HCT116 (cell line): ENCODE data around the gene ARHGDIA. TPM values are rescaled to one million over a fixed set of nuclear protein-coding genes. Genes with fewer than 3 reads are reported as not detected.

Source experiments
- ATAC-seq: fragments of 200-7000 bp; cut with Tn5 transposase; 2 replicates; pipeline ENCODE4 v1.9.1; 2020; ENCODE audit warnings: mild to moderate bottlenecking, moderate library complexity
- BruUV-seq: library from RNA; stranded (reverse); fragments of 400-500 nt; replicated peaks from 2 replicates; lab custom pipeline; 2021; lab: Mats Ljungman, UMichigan
- CTCF ChIA-PET: fragments of 300-600 bp; sonication (Branson Sonifier 250); formaldehyde crosslinking; loops from one replicate; lab custom pipeline; 2021; ENCODE audit warnings: antibody characterized with exemption; lab: Charles Lee
- POLR2A ChIA-PET: fragments of 300-600, 350-600 bp; sonication (Branson Sonifier 250); formaldehyde crosslinking; loops from one replicate; lab custom pipeline; 2021; ENCODE audit warnings: antibody characterized with exemption; lab: Charles Lee
- RAD21 ChIA-PET, 2 experiments: fragments of 300-600 bp; sonication (Branson Sonifier 250); formaldehyde crosslinking; loops; one replicate each; lab custom pipeline; 2023; ENCODE audit warnings: low total read pairs in 2 of 2; ENCODE audit not compliant: uncharacterized antibody in 2 of 2, unreplicated experiment in 2 of 2, low non-redundant PET in 1 of 2; lab: Charles Lee
- DNase-seq: peaks from one replicate; pipeline ENCODE4 v3.0.0-alpha.2; 2010; ENCODE audit warnings: low read depth, low spot score
- H2AFZ ChIP-seq: fragments of 200-600 bp; shearing (Covaris generic), sonication (generic); 2 replicates; pipeline ENCODE4 v1.6.1; 2017; ENCODE audit warnings: low read depth, mixed run types, mixed read lengths, antibody characterized with exemption, low read length; ENCODE audit not compliant: poor library complexity, severe bottlenecking
- H3K27ac ChIP-seq: 2 replicates; pipeline ENCODE4 v1.5.1; 2012; ENCODE audit warnings: low read depth, low read length
- H3K27me3 ChIP-seq: fragments of 200-600 bp; sonication (generic); 2 replicates; pipeline ENCODE4 v1.6.1; 2016; ENCODE audit warnings: mixed run types, low read length, mixed read lengths; ENCODE audit not compliant: insufficient read depth
- H3K36me3 ChIP-seq, 2 experiments: fragments of 200-500 bp in 1 of 2; fragments of 200-600 bp in 1 of 2; sonication (Bioruptor generic) in 1 of 2; sonication (generic) in 1 of 2; 2 replicates each; pipeline versions ENCODE4 v1.5.1 to v1.6.1; 2014 to 2016; ENCODE audit warnings: low read length in 2 of 2, inconsistent platforms in 1 of 2, mixed read lengths in 1 of 2, mixed run types in 1 of 2; ENCODE audit not compliant: insufficient read depth in 2 of 2, control insufficient read depth in 1 of 2
- H3K4me1 ChIP-seq, 2 experiments: fragments of 200-600 bp in 1 of 2; sonication (generic) in 1 of 2; 2 replicates each; pipeline versions ENCODE4 v1.5.1 to v1.6.1; 2012 to 2017; ENCODE audit warnings: low read length in 2 of 2, inconsistent platforms in 1 of 2, mild to moderate bottlenecking in 1 of 2, mixed read lengths in 1 of 2, mixed run types in 1 of 2, moderate library complexity in 1 of 2; ENCODE audit not compliant: insufficient read depth in 2 of 2, control insufficient read depth in 1 of 2
- H3K4me2 ChIP-seq: fragments of 200-600 bp; sonication (generic); 2 replicates; pipeline ENCODE4 v1.6.1; 2017; ENCODE audit warnings: mixed run types, low read length, mixed read lengths
- H3K4me3 ChIP-seq, 2 experiments: fragments of 200-600 bp in 1 of 2; sonication (generic) in 1 of 2; replicated peaks in 1 of 2; 2 replicates each; pipeline ENCODE4 v1.5.1; 2011 to 2016; ENCODE audit warnings: low read length in 2 of 2, control low read depth in 1 of 2, low read depth in 1 of 2, mild to moderate bottlenecking in 1 of 2, mixed read lengths in 1 of 2, mixed run types in 1 of 2
- H3K79me2 ChIP-seq: fragments of 200-600 bp; sonication (generic); 2 replicates; pipeline ENCODE4 v1.6.1; 2017; ENCODE audit warnings: mild to moderate bottlenecking, mixed run types, low read length, moderate library complexity, mixed read lengths; ENCODE audit not compliant: insufficient read depth
- H3K9ac ChIP-seq: fragments of 200-600 bp; sonication (generic); 2 replicates; pipeline ENCODE4 v1.6.1; 2016; ENCODE audit warnings: low read length, mixed read lengths
- H3K9me2 ChIP-seq: fragments of 200-600 bp; sonication (generic), shearing (Covaris generic); 2 replicates; pipeline ENCODE4 v1.6.1; 2017; ENCODE audit warnings: mixed run types, mild to moderate bottlenecking, moderate library complexity; ENCODE audit not compliant: insufficient read depth
- H3K9me3 ChIP-seq, 2 experiments: fragments of 200-500 bp in 1 of 2; fragments of 200-600 bp in 1 of 2; sonication (Bioruptor generic) in 1 of 2; sonication (generic) in 1 of 2; 2 replicates each; pipeline ENCODE4 v1.6.1; 2014 to 2017; ENCODE audit warnings: low read length in 2 of 2, mixed read lengths in 2 of 2, inconsistent platforms in 1 of 2, low read depth in 1 of 2, mild to moderate bottlenecking in 1 of 2, mixed run types in 1 of 2, moderate library complexity in 1 of 2; ENCODE audit not compliant: control insufficient read depth in 1 of 2, insufficient read depth in 1 of 2
- H4K20me1 ChIP-seq: fragments of 200-600 bp; sonication (generic), shearing (Covaris generic); 2 replicates; pipeline ENCODE4 v1.6.1; 2017; ENCODE audit warnings: mixed run types, mild to moderate bottlenecking, moderate library complexity; ENCODE audit not compliant: insufficient read depth
- CEBPB ChIP-seq: IDR thresholded peaks from 2 replicates; pipeline ENCODE4 v1.6.1; 2012; ENCODE audit warnings: low read depth
- CTCF ChIP-seq, 3 experiments: fragments of 200-600 bp in 1 of 3; sonication (generic) in 1 of 3; IDR thresholded peaks in 2 of 3; conservative IDR thresholded peaks in 1 of 3; 2 replicates each; pipeline ENCODE4 v1.5.1; 2012 to 2017; ENCODE audit warnings: low read depth in 2 of 3, low read length in 2 of 3, antibody characterized with exemption in 1 of 3, borderline replicate concordance in 1 of 3, control low read depth in 1 of 3, mild to moderate bottlenecking in 1 of 3, mixed read lengths in 1 of 3, mixed run types in 1 of 3, moderate library complexity in 1 of 3; ENCODE audit not compliant: insufficient read depth in 1 of 3
- FOSL1 ChIP-seq: IDR thresholded peaks from 2 replicates; pipeline ENCODE4 v1.6.1; 2012; ENCODE audit warnings: low read depth
- POLR2A ChIP-seq: IDR thresholded peaks from 2 replicates; pipeline ENCODE4 v1.7.0; 2011; ENCODE audit warnings: borderline replicate concordance; ENCODE audit not compliant: insufficient read depth, insufficient read length; ENCODE audit errors: extremely low read depth
- YY1 ChIP-seq: IDR thresholded peaks from 2 replicates; pipeline ENCODE4 v1.6.1; 2011; ENCODE audit warnings: low read length, low read depth, moderate library complexity, mild to moderate bottlenecking; ENCODE audit not compliant: insufficient replicate concordance; ENCODE audit errors: extremely low read depth
- ZFX ChIP-seq: fragments of 450-650 bp; IDR thresholded peaks from 2 replicates; pipeline ENCODE4 v1.6.1; 2017
- intact Hi-C: fragments of 100-400 bp; cut with micrococcal nuclease; formaldehyde crosslinking; loops from 2 replicates; pipeline ENCODE4 v1.10.0; 2022
- total RNA-seq: library from RNA; stranded (reverse); gene quantifications from one replicate; pipeline ENCODE4 v1.2.1, GENCODE V29; 2021; ENCODE audit not compliant: unreplicated experiment

The ARHGDIA gene
- total RNA-seq, 1 experiment from 2014 or later, result 554 TPM

GRCh38 chr17:81891303-81891552 lies 20.1 kb upstream of the ARHGDIA start:
- Histone ChIP-seq H3K9ac (peak overlapping the region; percentile 95), H3K9me2 (no peaks in the 10 kb centered on the region), H3K4me2 (peak overlapping the region; percentile 92), H3K4me3 (peak overlapping the region; percentile 95 to 98), H3K9me3 (no peaks in the 10 kb centered on the region), H3K79me2 (peaks cover 81% of the 10 kb centered on the region), H2AFZ (no peak overlapping the region), H3K36me3 (peaks cover 39 to 58% of the 10 kb centered on the region in 2 experiments), H3K4me1 (peaks cover 15 to 32% of the 10 kb centered on the region in 2 experiments), H3K27ac (peak overlapping the region; percentile 97), H4K20me1 (peaks cover 7% of the 10 kb centered on the region; the same call in 1 of the 2 replicates), H3K27me3 (no peaks in the 10 kb centered on the region)
- ATAC-seq, result peak; percentile 3
- ChIA-PET CTCF (no interaction called here), POLR2A (no interaction called here), RAD21 (no interaction called here)
- no peak for DNase-seq
- TF ChIP-seq POLR2A, result no peak
- TF ChIP-seq CEBPB, result no peak
- no peak for TF ChIP-seq CTCF (IDR thresholded peaks at IDR 0.05 in 2 of 3, conservative IDR thresholded peaks at IDR 0.05 in 1 of 3; ENCODE audit: borderline replicate concordance in 1 of 3, insufficient read depth in 1 of 3, low read depth in 2 of 3, low read length in 2 of 3)
- TF ChIP-seq FOSL1, result no peak
- no peak for TF ChIP-seq YY1
- peak; percentile 65; the same call in 1 of the 2 replicates for TF ChIP-seq ZFX
- intact Hi-C loops, result loop anchor here (1.0 kb wide), 1 partner anchor 20 kb away; the partner anchor contains the start of gene PCYT2
- BruUV-seq, result no TSS peak
